ENCODE results near the gene BCDIN3D.

The BCDIN3D gene

GRCh38 chr12:49789992-49790391, 52.9 kb downstream of the BCDIN3D start:
- TF ChIP-seq, protein P1, sequence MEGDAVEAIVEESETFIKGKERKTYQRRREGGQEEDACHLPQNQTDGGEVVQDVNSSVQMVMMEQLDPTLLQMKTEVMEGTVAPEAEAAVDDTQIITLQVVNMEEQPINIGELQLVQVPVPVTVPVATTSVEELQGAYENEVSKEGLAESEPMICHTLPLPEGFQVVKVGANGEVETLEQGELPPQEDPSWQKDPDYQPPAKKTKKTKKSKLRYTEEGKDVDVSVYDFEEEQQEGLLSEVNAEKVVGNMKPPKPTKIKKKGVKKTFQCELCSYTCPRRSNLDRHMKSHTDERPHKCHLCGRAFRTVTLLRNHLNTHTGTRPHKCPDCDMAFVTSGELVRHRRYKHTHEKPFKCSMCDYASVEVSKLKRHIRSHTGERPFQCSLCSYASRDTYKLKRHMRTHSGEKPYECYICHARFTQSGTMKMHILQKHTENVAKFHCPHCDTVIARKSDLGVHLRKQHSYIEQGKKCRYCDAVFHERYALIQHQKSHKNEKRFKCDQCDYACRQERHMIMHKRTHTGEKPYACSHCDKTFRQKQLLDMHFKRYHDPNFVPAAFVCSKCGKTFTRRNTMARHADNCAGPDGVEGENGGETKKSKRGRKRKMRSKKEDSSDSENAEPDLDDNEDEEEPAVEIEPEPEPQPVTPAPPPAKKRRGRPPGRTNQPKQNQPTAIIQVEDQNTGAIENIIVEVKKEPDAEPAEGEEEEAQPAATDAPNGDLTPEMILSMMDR (IDR thresholded peaks at IDR 0.05; ENCODE audit: poor library complexity, severe bottlenecking), result no peak
- Histone ChIP-seq H3K4me3 (ENCODE audit: severe bottlenecking) (no peak overlapping the region), H3K36me3 (ENCODE audit: low read depth) (no peaks in the 10 kb centered on the region), H3K27me3 (ENCODE audit: insufficient read depth, poor library complexity, severe bottlenecking) (no peaks in the 10 kb centered on the region), H3K27ac (ENCODE audit: poor library complexity, severe bottlenecking) (no peak overlapping the region), H3K4me1 (ENCODE audit: insufficient read depth, poor library complexity, severe bottlenecking) (no peaks in the 10 kb centered on the region), H3K9me3 (ENCODE audit: severe bottlenecking) (peaks cover 3% of the 10 kb centered on the region)
- DNase-seq (ENCODE audit: low spot score) (no peak), ATAC-seq (ENCODE audit: low read depth) (no peak)

- TF ChIP-seq, protein P1 (IDR thresholded peaks at IDR 0.05; ENCODE audit: poor library complexity, severe bottlenecking), result no peak
- H3K36me3 ChIP-seq (ENCODE audit: low read depth), result no peaks in the 10 kb centered on the region
- H3K9me3 ChIP-seq (ENCODE audit: severe bottlenecking), result peaks cover 3% of the 10 kb centered on the region
- H3K4me3 ChIP-seq (ENCODE audit: severe bottlenecking), result no peak overlapping the region
- no peaks in the 10 kb centered on the region for H3K27me3 ChIP-seq (ENCODE audit: insufficient read depth, poor library complexity, severe bottlenecking)
- H3K4me1 ChIP-seq (ENCODE audit: insufficient read depth, poor library complexity, severe bottlenecking), result no peaks in the 10 kb centered on the region
- ATAC-seq (ENCODE audit: low read depth) (no peak), DNase-seq (ENCODE audit: low spot score) (no peak)
- no peak overlapping the region for H3K27ac ChIP-seq (ENCODE audit: poor library complexity, severe bottlenecking)
Measured at GRCh38 chr12:49787672-49788071, 55.2 kb downstream of the BCDIN3D start.
